Transverse colon (tissue), 3 donors: ENCODE measurements around the gene CES2.

Experiments
- POLR2A ChIP-seq: fragments of 450-650 bp; IDR thresholded peaks from one replicate; pipeline ENCODE4 v1.6.1; 2016; ENCODE audit warnings: antibody characterized with exemption, mild to moderate bottlenecking, moderate library complexity
- TF ChIP-seq, protein P1 (sequence below), 5 experiments: fragments of 200-600 bp in 3 of 5; fragments of 450-650 bp in 2 of 5; sonication (generic) in 3 of 5; IDR thresholded peaks; 1 replicate in 2 of 5; 2 replicates in 3 of 5; pipeline ENCODE4 v1.5.1; 2016 to 2017; ENCODE audit warnings: antibody characterized with exemption in 5 of 5, inconsistent platforms in 3 of 5, mild to moderate bottlenecking in 2 of 5, moderate library complexity in 1 of 5

DNA sequence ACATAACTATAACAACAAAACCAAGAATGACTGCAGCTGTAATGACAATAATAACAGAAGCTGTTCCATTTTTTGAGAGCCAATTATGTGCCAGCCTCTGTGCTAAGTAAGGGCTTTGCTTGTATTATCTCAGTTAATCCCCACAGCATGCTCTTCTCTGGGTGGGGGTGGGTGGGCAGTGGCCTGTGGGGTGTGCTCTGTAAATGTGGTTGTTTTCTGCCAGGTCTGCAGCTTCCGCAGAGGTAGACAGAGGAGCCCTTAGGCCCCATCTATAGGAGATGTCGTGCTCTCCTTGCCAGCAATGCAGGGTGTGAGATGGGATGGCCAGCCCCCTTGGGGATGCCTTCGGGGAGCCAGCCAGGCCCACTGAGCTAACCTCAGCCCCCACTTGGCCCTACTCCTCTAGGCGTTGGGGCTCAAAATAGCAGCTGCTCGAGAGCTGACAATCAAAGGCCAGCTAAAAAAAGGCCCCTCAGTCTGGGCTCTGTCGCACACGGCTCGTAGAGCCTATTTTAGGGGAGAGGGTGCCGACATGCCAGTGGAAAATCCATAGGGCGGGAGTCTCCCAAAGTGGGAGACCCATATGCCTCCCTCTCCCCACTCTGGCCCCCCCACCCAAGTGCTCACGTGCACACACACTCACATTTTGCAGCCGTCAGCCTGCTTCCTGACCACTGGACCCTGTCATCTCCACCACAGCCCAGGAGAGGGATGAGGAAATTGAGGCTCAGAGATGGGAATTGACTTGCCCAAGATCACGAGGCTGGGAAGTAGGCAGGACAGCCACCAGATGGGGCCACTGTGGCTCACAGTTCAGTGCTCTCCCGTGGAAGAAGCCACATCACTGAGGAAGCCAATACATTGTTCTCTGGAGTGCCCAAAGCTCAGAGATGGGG lies 32.4 kb upstream of the CES2 start:
- no peak for TF ChIP-seq POLR2A
- TF ChIP-seq, protein P1, sequence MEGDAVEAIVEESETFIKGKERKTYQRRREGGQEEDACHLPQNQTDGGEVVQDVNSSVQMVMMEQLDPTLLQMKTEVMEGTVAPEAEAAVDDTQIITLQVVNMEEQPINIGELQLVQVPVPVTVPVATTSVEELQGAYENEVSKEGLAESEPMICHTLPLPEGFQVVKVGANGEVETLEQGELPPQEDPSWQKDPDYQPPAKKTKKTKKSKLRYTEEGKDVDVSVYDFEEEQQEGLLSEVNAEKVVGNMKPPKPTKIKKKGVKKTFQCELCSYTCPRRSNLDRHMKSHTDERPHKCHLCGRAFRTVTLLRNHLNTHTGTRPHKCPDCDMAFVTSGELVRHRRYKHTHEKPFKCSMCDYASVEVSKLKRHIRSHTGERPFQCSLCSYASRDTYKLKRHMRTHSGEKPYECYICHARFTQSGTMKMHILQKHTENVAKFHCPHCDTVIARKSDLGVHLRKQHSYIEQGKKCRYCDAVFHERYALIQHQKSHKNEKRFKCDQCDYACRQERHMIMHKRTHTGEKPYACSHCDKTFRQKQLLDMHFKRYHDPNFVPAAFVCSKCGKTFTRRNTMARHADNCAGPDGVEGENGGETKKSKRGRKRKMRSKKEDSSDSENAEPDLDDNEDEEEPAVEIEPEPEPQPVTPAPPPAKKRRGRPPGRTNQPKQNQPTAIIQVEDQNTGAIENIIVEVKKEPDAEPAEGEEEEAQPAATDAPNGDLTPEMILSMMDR (IDR thresholded peaks at IDR 0.05) = no peak
